Osteocyte (in vitro differentiated cells): ENCODE results near the gene ADPRM. TPM values are rescaled to one million over a fixed set of nuclear protein-coding genes. Genes with fewer than 3 reads are reported as not detected.
A peak's percentile ranks its signal among the peaks of the same experiment; 100 is the strongest.

ENCODE experiments used
- DNase-seq: peaks from one replicate; pipeline ENCODE4 v3.0.0; 2021; ENCODE audit warnings: mixed read lengths; ENCODE audit not compliant: unreplicated experiment; ENCODE audit errors: extremely low spot score
- H3K27ac Mint-ChIP-seq: one replicate; pipeline ENCODE4 v1.8.0; 2021; ENCODE audit warnings: mild to moderate bottlenecking, mixed read lengths; ENCODE audit not compliant: unreplicated experiment
- H3K27me3 Mint-ChIP-seq: one replicate; pipeline ENCODE4 v1.8.0; 2021; ENCODE audit warnings: mixed read lengths; ENCODE audit not compliant: unreplicated experiment
- H3K36me3 Mint-ChIP-seq: one replicate; pipeline ENCODE4 v1.8.0; 2021; ENCODE audit warnings: mixed read lengths; ENCODE audit not compliant: unreplicated experiment
- H3K4me1 Mint-ChIP-seq: one replicate; pipeline ENCODE4 v1.8.0; 2021; ENCODE audit warnings: mixed read lengths; ENCODE audit not compliant: unreplicated experiment
- H3K4me3 Mint-ChIP-seq: one replicate; pipeline ENCODE4 v1.8.0; 2021; ENCODE audit warnings: mild to moderate bottlenecking, moderate library complexity, mixed read lengths; ENCODE audit not compliant: unreplicated experiment
- H3K9me3 Mint-ChIP-seq: one replicate; pipeline ENCODE4 v1.8.0; 2021; ENCODE audit warnings: mixed read lengths; ENCODE audit not compliant: unreplicated experiment
- CTCF ChIP-seq: fragments of 200-600 bp; sonication (generic); IDR thresholded peaks from 2 replicates; pipeline ENCODE4 v1.5.0; 2021; ENCODE audit warnings: antibody characterized with exemption, mild to moderate bottlenecking, moderate library complexity
- total RNA-seq: library from RNA; stranded (reverse); gene quantifications from 2 replicates; pipeline ENCODE4 v1.2.1, GENCODE V29; 2021

ADPRM gene
- total RNA-seq, 1 donor from 2014 or later: 13.1 TPM

- peak; percentile 38 for DNase-seq
- no peak overlapping the region for H3K27ac Mint-ChIP-seq
- H3K27me3 Mint-ChIP-seq: peaks cover 13% of the 10 kb centered on the region
Observed at GRCh38 chr17:10738521-10739258, 41.3 kb downstream of the ADPRM start.

GRCh38 chr17:10739386-10739785 is 42.0 kb downstream of the ADPRM start:
- peak; percentile 19 for DNase-seq
- Mint-ChIP-seq H3K27me3 (peaks cover 14% of the 10 kb centered on the region), H3K4me1 (peaks cover 3% of the 10 kb centered on the region), H3K9me3 (no peaks in the 10 kb centered on the region), H3K27ac (no peak overlapping the region), H3K36me3 (no peaks in the 10 kb centered on the region), H3K4me3 (no peak overlapping the region)
- no peak for TF ChIP-seq CTCF

More at GRCh38 chr17:10738521-10739258, 41.3 kb downstream of the ADPRM start:
- H3K36me3 Mint-ChIP-seq: no peaks in the 10 kb centered on the region
- no peak for TF ChIP-seq CTCF
- H3K4me3 Mint-ChIP-seq: no peak overlapping the region
- H3K4me1 Mint-ChIP-seq: peaks cover 3% of the 10 kb centered on the region
- no peaks in the 10 kb centered on the region for H3K9me3 Mint-ChIP-seq

- no peak for DNase-seq
- peaks cover 20% of the 10 kb centered on the region for H3K27me3 Mint-ChIP-seq
- no peaks in the 10 kb centered on the region for H3K36me3 Mint-ChIP-seq
- H3K4me3 Mint-ChIP-seq: no peak overlapping the region
- TF ChIP-seq CTCF: no peak
- H3K27ac Mint-ChIP-seq: no peak overlapping the region
- H3K9me3 Mint-ChIP-seq: no peaks in the 10 kb centered on the region
- peaks cover 3% of the 10 kb centered on the region for H3K4me1 Mint-ChIP-seq
Observed at GRCh38 chr17:10741416-10742135, 44.2 kb downstream of the ADPRM start.

GRCh38 chr17:10742431-10742830 is 45.0 kb downstream of the ADPRM start:
- Mint-ChIP-seq H3K36me3 (no peaks in the 10 kb centered on the region), H3K9me3 (no peaks in the 10 kb centered on the region), H3K27ac (no peak overlapping the region), H3K4me3 (no peak overlapping the region), H3K4me1 (no peaks in the 10 kb centered on the region), H3K27me3 (peaks cover 18% of the 10 kb centered on the region)
- no peak for TF ChIP-seq CTCF
- DNase-seq: no peak

- H3K4me3 Mint-ChIP-seq: no peak overlapping the region
- DNase-seq: no peak
- no peaks in the 10 kb centered on the region for H3K9me3 Mint-ChIP-seq
- no peak for TF ChIP-seq CTCF
- no peaks in the 10 kb centered on the region for H3K4me1 Mint-ChIP-seq
- no peak overlapping the region for H3K27ac Mint-ChIP-seq
- no peaks in the 10 kb centered on the region for H3K36me3 Mint-ChIP-seq
- peaks cover 18% of the 10 kb centered on the region for H3K27me3 Mint-ChIP-seq
Observed at GRCh38 chr17:10743316-10744009, 46.1 kb downstream of the ADPRM start.
